NCI-H460 (cell line): ENCODE data around the gene POLR1E. TPM values are rescaled to one million over a fixed set of nuclear protein-coding genes. Genes with fewer than 3 reads are reported as not detected.
"Not testable (repeated sequence)": the region's sequence is repeated elsewhere in the genome, so short reads cannot be mapped to it uniquely, and the experiment has no call there.

Source experiments
- DNase-seq: peaks from one replicate; pipeline ENCODE4 v3.0.0-alpha.2; 2016; ENCODE audit warnings: low read depth; ENCODE audit errors: extremely low read depth
- total RNA-seq: library from RNA; depleted of rRNA; stranded (reverse); fragments of >200 nt; shearing (Covaris generic); gene quantifications from 2 replicates; pipeline ENCODE4 v1.2.3, GENCODE V29; 2014

Gene POLR1E
- total RNA-seq, 1 experiment from 2014 or later: 38.7 TPM

DNA sequence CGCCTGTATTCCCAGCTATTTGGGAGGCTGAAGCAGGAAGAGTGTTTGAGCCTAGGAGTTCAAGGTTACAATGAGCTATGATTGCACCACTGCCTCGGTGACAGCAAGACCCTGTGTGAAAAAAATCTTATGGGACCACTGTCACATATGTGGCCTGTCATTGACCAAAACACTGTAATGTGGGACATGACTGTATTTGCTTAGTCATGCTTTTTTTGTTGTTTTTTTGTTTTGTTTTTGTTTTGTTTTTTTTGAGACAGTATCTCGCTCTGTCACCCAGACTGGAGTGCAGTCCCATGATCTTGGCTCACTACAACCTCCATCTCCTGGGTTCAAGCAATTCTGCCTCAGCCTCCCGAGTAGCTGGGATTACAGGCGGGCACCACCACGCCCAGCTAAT lies 13.5 kb downstream of the POLR1E start:
- no peak for DNase-seq

- DNase-seq: no peak
Measured at GRCh38 chr9:37501957-37502596, 16.3 kb downstream of the POLR1E start.

GRCh38 chr9:37503736-37504135 lies 18.0 kb downstream of the POLR1E start:
- no peak for DNase-seq

DNA sequence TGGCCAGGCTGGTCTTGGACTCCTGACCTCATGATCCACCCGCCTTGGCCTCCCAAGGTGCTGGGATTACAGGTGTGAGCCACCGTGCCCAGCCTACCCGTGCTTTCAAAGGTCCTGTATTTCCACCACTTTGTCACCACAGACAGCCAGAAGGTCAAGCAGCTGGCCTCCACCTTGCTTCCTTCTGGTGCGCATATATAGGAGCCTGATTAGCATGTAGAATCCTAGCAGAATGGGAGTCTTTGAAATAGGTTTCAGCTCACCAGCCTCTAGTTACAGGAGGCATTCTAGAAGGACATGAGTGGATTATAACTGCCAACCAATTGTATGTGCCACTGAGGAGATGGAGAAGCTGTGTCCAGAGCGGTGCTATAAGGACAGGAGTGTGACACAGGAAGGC lies 18.9 kb downstream of the POLR1E start:
- no peak for DNase-seq

GRCh38 chr9:37507566-37508134 lies 21.9 kb downstream of the POLR1E start:
- no peak for DNase-seq

GRCh38 chr9:37508135-37508833 lies 22.5 kb downstream of the POLR1E start:
- DNase-seq: no peak

GRCh38 chr9:37508834-37509206 lies 23.1 kb downstream of the POLR1E start:
- DNase-seq: no peak

- DNase-seq: no peak
Measured at GRCh38 chr9:37509536-37509935, 23.8 kb downstream of the POLR1E start.

- not testable (repeated sequence) for DNase-seq
Measured at GRCh38 chr9:37510053-37510452, 24.3 kb downstream of the POLR1E start.

- DNase-seq: no peak
Measured at GRCh38 chr9:37511016-37512010, 25.6 kb downstream of the POLR1E start.

DNA sequence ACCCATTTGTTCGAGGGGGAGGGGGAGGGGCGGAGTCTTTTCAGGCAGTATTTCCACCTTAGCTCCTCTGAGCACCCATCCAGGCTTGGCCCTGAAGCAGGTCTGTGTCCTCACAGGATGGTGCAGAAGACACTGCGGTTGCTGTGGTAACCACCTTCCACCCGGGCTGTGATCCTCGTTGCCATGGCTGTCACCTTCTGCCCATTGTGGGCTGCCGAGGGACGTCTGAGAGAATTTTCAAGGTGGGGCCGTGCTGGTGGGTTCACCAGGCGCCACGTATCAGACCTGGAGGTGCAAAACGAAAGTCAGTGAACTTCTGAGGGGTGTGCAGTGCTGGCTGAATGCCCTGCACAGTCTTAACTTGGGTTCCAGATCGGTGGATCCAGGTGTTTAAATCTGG lies 26.7 kb downstream of the POLR1E start:
- no peak for DNase-seq

- not testable (repeated sequence) for DNase-seq
Measured at GRCh38 chr9:37514415-37514814, 28.7 kb downstream of the POLR1E start.

DNA sequence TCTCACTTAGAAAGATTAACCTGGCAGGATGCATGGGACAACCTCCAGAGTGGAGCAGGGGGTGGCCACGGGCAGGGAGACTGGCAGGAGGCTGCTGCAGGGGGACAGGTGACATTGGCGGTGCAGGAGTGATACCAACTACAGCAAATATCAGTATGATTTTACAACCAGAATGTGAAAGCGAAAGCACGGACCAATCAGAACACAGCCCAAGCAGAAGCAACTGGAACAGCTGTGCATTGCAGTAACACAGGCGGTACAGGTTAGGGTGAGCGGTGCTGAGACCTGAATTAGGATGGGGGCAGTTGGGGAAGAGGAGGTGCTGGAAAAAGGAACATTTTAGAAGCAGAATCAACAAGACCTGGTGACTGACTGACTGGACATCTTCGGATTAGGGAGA lies 29.3 kb downstream of the POLR1E start:
- DNase-seq: no peak

GRCh38 chr9:37515620-37516258 lies 30.0 kb downstream of the POLR1E start:
- no peak for DNase-seq

- no peak for DNase-seq
Measured at GRCh38 chr9:37517923-37518322, 32.2 kb downstream of the POLR1E start.

GRCh38 chr9:37520641-37521040 lies 34.9 kb downstream of the POLR1E start:
- no peak for DNase-seq

- DNase-seq: no peak
Measured at GRCh38 chr9:37521111-37521510, 35.4 kb downstream of the POLR1E start.

- DNase-seq: no peak
Measured at GRCh38 chr9:37522971-37523370, 37.2 kb downstream of the POLR1E start.

DNA sequence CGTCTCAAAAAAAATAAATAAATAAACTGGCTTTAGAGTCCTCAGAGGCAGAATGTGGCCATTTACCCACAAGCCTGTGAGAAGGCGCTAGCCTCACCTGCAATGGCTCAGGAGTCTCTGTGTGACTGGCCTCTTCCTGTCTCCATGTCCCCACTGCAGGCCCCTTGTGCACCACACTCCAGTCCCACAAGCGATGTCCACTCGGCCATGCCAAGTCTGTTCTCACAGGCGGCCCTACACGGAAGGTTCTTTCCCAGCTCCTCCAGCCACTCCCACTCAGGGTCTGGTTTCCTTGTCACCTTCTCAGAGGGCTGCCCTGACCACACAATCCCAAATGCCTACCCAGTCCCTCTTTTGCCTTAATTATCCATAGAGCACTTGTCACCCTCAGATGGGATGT lies 38.2 kb downstream of the POLR1E start:
- no peak for DNase-seq

- no peak for DNase-seq
Measured at GRCh38 chr9:37528652-37529471, 43.1 kb downstream of the POLR1E start.
